Measurements from ENCODE around the gene IRAK3.
"Not testable (repeated sequence)": the region's sequence is repeated elsewhere in the genome, so short reads cannot be mapped to it uniquely, and the experiment has no call there.

IRAK3 gene

GRCh38 chr12:66170606-66171005 is 18.4 kb upstream of the IRAK3 start:
- DNase-seq, result peak in 1 of 2 experiments; percentile 4

GRCh38 chr12:66174391-66175325 is 14.4 kb upstream of the IRAK3 start:
- DNase-seq, result not testable (repeated sequence)

DNA sequence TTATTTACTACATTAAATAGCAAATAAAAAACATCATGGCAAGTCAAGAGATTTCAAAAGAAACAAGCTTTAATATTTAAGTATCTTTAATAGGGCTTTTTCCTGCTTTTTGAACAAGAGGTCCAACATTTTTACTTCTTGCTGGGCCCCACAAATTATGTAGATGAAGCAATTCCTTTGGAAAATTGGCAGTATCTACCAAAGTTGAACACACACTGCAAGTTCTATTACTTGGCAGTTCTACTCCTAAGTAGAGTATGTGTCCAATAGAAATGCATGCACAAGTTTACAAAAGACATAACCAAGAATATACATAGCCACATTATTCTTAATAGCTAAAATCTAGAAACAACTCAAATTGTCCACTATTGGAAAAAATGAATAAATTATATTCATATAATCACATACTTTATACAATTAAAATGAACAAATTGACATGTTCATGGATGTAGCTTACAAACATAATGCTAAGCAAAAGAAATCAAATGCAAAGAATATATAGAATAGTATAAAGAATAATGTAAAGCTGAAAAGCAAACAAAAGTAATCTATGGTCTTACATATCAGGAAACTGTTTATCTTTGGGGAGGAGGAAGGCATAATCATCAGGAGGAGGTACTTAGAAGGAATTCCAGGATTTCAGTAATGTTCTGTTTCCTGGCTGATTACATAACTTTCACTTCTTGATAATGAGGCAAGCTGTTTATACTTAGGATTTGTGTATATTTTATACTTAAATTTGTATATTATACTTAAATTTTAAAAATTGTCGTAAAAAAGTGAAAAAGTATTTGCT is 12.7 kb upstream of the IRAK3 start:
- DNase-seq, result no peak

GRCh38 chr12:66182956-66183355 is 6.1 kb upstream of the IRAK3 start:
- DNase-seq, result no peak

DNA sequence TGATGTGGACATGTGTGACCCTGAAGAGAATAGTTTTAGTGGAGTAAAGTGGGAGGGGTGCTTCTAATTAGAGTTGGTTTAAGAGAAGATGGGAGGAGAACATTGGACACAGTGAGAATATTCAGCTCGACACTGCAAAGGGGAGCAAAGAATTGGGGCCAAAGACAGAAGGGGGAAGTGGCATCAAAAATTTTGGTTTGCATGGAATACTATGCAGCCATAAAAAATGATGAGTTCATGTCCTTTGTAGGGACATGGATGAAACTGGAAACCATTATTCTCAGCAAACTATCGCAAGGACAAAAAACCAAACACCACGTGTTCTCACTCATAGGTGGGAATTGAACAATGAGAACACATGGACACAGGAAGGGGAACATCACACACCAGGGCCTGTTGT is 4.2 kb upstream of the IRAK3 start:
- not testable (repeated sequence) for DNase-seq

- DNase-seq, result no peak
These were observed 2.0 kb upstream of the IRAK3 start for GRCh38 chr12:66187036-66187435.

- no peak for DNase-seq
These were observed 1.2 kb upstream of the IRAK3 start for GRCh38 chr12:66187821-66188220.

DNA sequence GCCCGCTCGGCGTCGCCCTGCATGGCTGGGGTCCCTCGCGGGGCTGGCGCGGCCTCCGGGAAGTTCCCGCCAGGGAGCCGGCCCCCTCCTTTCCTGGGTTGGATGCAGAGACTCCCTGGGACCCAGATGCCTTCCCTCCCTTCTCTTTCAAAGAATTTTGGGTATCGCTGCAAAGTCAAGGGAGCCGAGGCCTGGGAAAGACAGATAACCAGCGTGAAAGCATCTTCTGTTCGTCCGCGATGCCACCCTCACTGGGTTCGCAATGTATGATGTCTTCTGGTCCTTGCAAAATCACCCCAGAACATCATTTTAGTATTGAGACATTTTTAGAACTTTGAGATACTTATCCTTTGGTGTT is 451 bp downstream of the IRAK3 start:
- no peak for DNase-seq

DNA sequence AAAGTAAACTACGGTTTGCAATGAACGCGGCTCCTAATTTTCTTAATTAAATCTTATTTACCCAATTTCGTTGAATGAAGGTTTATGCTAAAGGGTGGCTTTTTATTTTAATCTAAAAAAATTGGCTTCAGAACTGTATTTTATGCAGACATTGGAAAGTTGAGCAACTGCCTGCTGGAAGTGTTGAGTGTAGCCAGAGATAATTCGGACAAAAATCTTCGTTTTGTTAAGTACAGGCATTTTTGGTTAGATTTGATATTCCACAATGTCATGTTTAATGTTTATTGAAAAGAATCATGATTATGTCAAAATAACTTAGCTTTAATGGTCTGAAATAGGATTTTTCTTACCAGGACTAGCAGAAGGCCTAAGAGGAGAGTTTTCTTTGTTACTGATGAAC is 875 bp downstream of the IRAK3 start:
- no peak for DNase-seq

- no peak for DNase-seq
These were observed 1.7 kb downstream of the IRAK3 start for GRCh38 chr12:66190519-66191370.

DNA sequence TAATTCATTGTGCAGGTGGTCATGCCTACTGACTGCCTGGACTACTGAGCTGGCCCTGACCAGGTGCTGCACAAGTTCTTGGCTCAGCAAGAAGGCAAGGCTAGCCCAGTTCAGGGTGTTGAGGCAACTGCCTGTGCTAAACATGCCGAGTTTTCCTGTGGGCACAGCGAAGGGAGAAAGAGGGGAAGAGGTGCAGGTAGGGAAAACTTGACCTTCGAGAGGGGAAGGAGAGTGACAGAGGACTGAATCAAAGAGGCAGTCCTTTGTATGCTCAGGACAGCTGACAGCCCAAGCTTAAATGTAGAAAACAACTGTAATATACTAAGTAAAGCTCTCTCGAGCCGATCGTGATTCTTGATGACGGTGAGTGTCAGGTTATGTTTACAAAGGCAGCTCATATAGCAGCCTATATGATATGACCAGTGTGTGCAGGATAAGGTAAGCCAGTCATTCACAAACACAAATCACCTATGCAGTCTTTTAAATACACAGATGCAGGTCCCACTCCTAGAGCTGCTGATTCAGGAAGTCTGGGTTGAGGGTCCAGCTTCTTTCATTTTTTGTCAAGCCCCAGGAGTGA is 2.6 kb downstream of the IRAK3 start:
- no peak for DNase-seq

DNA sequence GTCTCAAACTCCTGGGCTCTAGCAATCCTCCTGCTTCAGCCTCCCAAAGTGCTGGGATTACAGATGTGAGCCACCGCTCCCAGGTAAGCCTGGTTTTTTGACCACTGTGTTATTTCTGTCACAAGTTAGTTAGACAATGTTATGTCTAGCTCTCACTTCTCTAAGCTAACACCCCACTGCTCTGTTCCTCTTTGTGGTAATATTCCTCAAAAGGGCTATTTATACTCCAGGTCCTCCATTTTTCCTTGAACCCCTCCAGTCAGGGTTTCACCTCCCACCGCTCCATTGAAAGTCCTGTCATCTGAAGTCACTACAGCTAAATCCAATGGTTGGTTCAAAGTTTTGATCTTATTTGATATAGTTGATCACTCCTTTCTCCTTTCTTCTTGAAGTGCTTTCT is 5.1 kb downstream of the IRAK3 start:
- DNase-seq, result no peak

DNA sequence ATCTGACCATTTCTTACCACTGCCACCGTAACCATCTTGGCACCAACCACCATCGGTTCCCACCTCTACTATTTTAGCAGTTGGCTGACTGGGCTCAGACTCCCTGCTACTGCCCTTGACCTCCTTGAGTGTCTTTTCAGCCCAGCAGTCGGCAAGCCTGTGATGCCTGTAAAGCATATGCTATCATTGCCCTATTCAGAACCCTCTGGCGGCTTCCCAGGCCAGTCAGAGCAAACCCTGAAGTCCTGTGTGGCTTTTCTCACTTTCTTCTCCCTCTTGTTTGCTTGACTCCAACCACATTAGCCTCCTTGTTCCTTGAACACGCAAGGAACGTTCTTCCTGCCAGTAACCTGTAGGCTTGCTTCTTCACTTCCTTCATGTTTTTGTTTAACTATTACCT is 6.2 kb downstream of the IRAK3 start:
- DNase-seq, result no peak

- DNase-seq, result no peak
These were observed 7.8 kb downstream of the IRAK3 start for GRCh38 chr12:66196806-66197205.

GRCh38 chr12:66197495-66197921 is 8.5 kb downstream of the IRAK3 start:
- DNase-seq, result no peak

- DNase-seq, result no peak
These were observed 10.1 kb downstream of the IRAK3 start for GRCh38 chr12:66199141-66199540.

GRCh38 chr12:66199831-66200509 is 11.0 kb downstream of the IRAK3 start:
- DNase-seq, result no peak

GRCh38 chr12:66203820-66204219 is 14.8 kb downstream of the IRAK3 start:
- no peak for DNase-seq

DNA sequence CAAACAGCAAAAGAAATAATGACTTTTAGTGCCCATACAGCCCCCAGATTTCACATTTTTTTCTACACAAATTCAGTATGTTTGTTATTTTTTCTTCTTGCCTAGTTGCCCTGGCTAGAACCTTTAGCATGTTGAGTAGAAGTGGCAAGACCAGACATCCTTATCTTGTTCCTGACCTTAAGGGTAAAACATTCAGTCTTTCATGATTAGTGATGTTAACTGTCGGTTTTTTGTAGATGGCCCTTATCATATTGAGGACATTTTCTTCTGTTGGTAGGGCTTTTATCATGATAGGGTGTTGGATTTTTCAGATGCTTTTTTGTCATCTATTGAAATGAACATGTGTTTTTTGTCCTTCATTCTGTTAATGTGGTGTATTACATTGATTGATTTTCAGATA is 17.1 kb downstream of the IRAK3 start:
- DNase-seq, result no peak

- no peak for DNase-seq
These were observed 21.8 kb downstream of the IRAK3 start for GRCh38 chr12:66210840-66211239.

GRCh38 chr12:66211573-66211972 is 22.6 kb downstream of the IRAK3 start:
- DNase-seq, result not testable (repeated sequence)

GRCh38 chr12:66213011-66213410 is 24.0 kb downstream of the IRAK3 start:
- not testable (repeated sequence) for DNase-seq

Data from NCI-H1930 (cell line).